K562 (cell line): ENCODE results near the gene PHF12. TPM values are rescaled to one million over a fixed set of nuclear protein-coding genes. Genes with fewer than 3 reads are reported as not detected.
A peak's percentile ranks its signal among the peaks of the same experiment; 100 is the strongest.

Source experiments
- CREB3 ChIP-seq: fragments of 450-650 bp; conservative IDR thresholded peaks from 2 replicates; pipeline ENCODE4 v1.6.1; 2016; ENCODE audit warnings: missing genetic modification characterization, low read depth, mild to moderate bottlenecking, missing compliant biosample characterization, moderate library complexity
- CTCF ChIP-seq, 3 experiments: IDR thresholded peaks in 2 of 3; conservative IDR thresholded peaks in 1 of 3; 2 replicates each; pipeline ENCODE4 v1.5.1; 2011 to 2012; ENCODE audit warnings: low read length in 3 of 3, mild to moderate bottlenecking in 3 of 3, control low read depth in 2 of 3, improper control_type of control experiment in 1 of 3, inconsistent platforms in 1 of 3, low read depth in 1 of 3, mixed read lengths in 1 of 3, moderate library complexity in 1 of 3; ENCODE audit not compliant: insufficient read depth in 2 of 3
- ESRRA ChIP-seq: fragments of 450-650 bp; IDR thresholded peaks from 2 replicates; pipeline ENCODE4 v1.6.1; 2014; ENCODE audit warnings: low read depth, mild to moderate bottlenecking, moderate library complexity, borderline replicate concordance
- HDAC1 ChIP-seq, 2 experiments: fragments of 450-650 bp; IDR thresholded peaks; 2 replicates each; pipeline ENCODE4 v1.6.1; 2016 to 2017; ENCODE audit warnings: inconsistent platforms in 1 of 2, mild to moderate bottlenecking in 1 of 2, moderate library complexity in 1 of 2
- HDAC3 ChIP-seq: fragments of 450-650 bp; IDR thresholded peaks from 2 replicates; pipeline ENCODE4 v1.6.1; 2018; ENCODE audit warnings: borderline replicate concordance, mild to moderate bottlenecking, moderate library complexity; ENCODE audit not compliant: partially characterized antibody
- JUN ChIP-seq, 2 experiments: sonication (generic) in 1 of 2; formaldehyde crosslinking in 1 of 2; IDR thresholded peaks; 2 replicates each; pipeline versions ENCODE4 v1.6.1 to v1.8.0; 2012 to 2022; ENCODE audit warnings: borderline replicate concordance in 2 of 2, mild to moderate bottlenecking in 2 of 2, improper control_type of control experiment in 1 of 2, low read depth in 1 of 2, low read length in 1 of 2, missing genetic modification reagents in 1 of 2
- MED1 ChIP-seq: sonication (generic); formaldehyde crosslinking; IDR thresholded peaks from 2 replicates; pipeline ENCODE4 v1.8.1; 2023; ENCODE audit warnings: missing genetic modification reagents, borderline replicate concordance
- MEF2D ChIP-seq: conservative IDR thresholded peaks from 2 replicates; pipeline ENCODE4 v1.6.1; 2016; ENCODE audit warnings: low read depth, missing genetic modification characterization, missing compliant biosample characterization
- OTX1 ChIP-seq: fragments of 450-650 bp; formaldehyde crosslinking; IDR thresholded peaks from 2 replicates; pipeline ENCODE4 v1.4.0; 2022; ENCODE audit warnings: mild to moderate bottlenecking
- PCBP1 ChIP-seq: fragments of 200-400 bp; formaldehyde crosslinking; IDR thresholded peaks from 2 replicates; pipeline ENCODE4 v1.6.1; 2018; ENCODE audit warnings: mild to moderate bottlenecking, low read depth, low read length; ENCODE audit not compliant: poor library complexity, severe bottlenecking
- PHF20 ChIP-seq: fragments of 450-650 bp; IDR thresholded peaks from 2 replicates; pipeline ENCODE4 v1.6.1; 2018; ENCODE audit not compliant: partially characterized antibody
- RNF219 ChIP-seq: fragments of 250-450 bp; sonication (Bioruptor Pico); IDR thresholded peaks from 2 replicates; pipeline ENCODE4 v1.5.0; 2022; ENCODE audit warnings: mild to moderate bottlenecking
- SPI1 ChIP-seq: IDR thresholded peaks from 2 replicates; pipeline ENCODE4 v1.6.1; 2011; ENCODE audit warnings: low read depth, low read length, control low read depth, borderline replicate concordance
- STAT5B ChIP-seq: fragments of 250-450 bp; sonication (Bioruptor Pico); IDR thresholded peaks from 2 replicates; pipeline ENCODE4 v1.8.0; 2021; ENCODE audit warnings: mild to moderate bottlenecking, inconsistent platforms
- TAF7 ChIP-seq: fragments of 450-650 bp; IDR thresholded peaks from 2 replicates; pipeline ENCODE4 v1.6.1; 2016; ENCODE audit warnings: missing genetic modification characterization, missing compliant biosample characterization
- U2AF1 ChIP-seq: fragments of 200-400 bp; formaldehyde crosslinking; optimal IDR thresholded peaks from 2 replicates; pipeline ENCODE3; 2017; ENCODE audit warnings: mild to moderate bottlenecking, low read depth, low read length, moderate library complexity
- ZNF124 ChIP-seq: sonication (generic); formaldehyde crosslinking; IDR thresholded peaks from 2 replicates; pipeline ENCODE4 v1.8.1; 2022; ENCODE audit warnings: missing genetic modification reagents
- ZNF511 ChIP-seq: sonication (generic); formaldehyde crosslinking; IDR thresholded peaks from 2 replicates; pipeline ENCODE4 v1.8.0; 2022; ENCODE audit warnings: mild to moderate bottlenecking, missing genetic modification reagents
- polyA plus RNA-seq, 8 experiments: library from polyadenylated mRNA; depleted of rRNA in 4 of 8; stranded (reverse) in 5 of 8; unstranded in 3 of 8; fragments of >200 nt; fragmentation: Nextera tagmentation in 2 of 8; fragmentation: Illumina TruSeq in 1 of 8; extraction: Ambion mirVana in 2 of 8; extraction: Trizol in 1 of 8; gene quantifications; 2 replicates each; pipeline versions ENCODE4 v1.2.1 to v1.2.3, GENCODE V29; 2011 to 2014; ENCODE audit warnings: inconsistent platforms in 1 of 8, missing spikeins in 1 of 8
- total RNA-seq, 7 experiments: library from RNA; depleted of rRNA in 6 of 7; stranded (reverse); fragments of >200 nt in 6 of 7; fragmentation: Illumina TruSeq in 2 of 7; extraction: Trizol in 2 of 7; gene quantifications; 2 replicates each; pipeline versions ENCODE4 v1.2.1 to v1.2.3, GENCODE V29; 2011 to 2021; ENCODE audit warnings: low replicate concordance in 1 of 7

PHF12 gene
- total and polyA plus RNA-seq, 9 of the 15 experiments (the other 6 are each of a cell fraction or from before 2014, with no cell fraction given) = 0.82 to 31.3 (median 13.5) TPM

- TF ChIP-seq MEF2D (tag) (0 out of 2 replicates have a peak, but pooled peaks have one; percentile 16), MED1 (no peak), STAT5B (CRISPR knock-in tag) (no peak), HDAC1 (IDR thresholded peaks at IDR 0.05) (peak in 1 of 2 experiments; percentile 71; a peak in 2 of 4 replicates), PHF20 (no peak), ZNF124 (no peak), JUN (IDR thresholded peaks at IDR 0.05; ENCODE audit: borderline replicate concordance, low read depth, low read length) (peak; percentile 76; the same call in 1 of the 2 replicates), JUN (CRISPR knock-in tag; IDR thresholded peaks at IDR 0.05; ENCODE audit: borderline replicate concordance) (no peak), RNF219 (no peak), CREB3 (no peak), CTCF (IDR thresholded peaks at IDR 0.05 in 2 of 3, conservative IDR thresholded peaks at IDR 0.05 in 1 of 3; ENCODE audit: insufficient read depth in 2 of 3, low read depth in 1 of 3, low read length in 3 of 3) (peak in 2 of 3 experiments; percentile 14 to 34; a peak in 2 of 6 replicates), SPI1 (peak; percentile 20; the same call in 1 of the 2 replicates), U2AF1 (no peak), OTX1 (CRISPR knock-in tag) (no peak), TAF7 (tag) (no peak), ESRRA (0 out of 2 replicates have a peak, but pooled peaks have one; percentile 47), HDAC3 (no peak), ZNF511 (CRISPR knock-in tag) (peak; percentile 66; the same call in 1 of the 2 replicates), PCBP1 (no peak)
These were observed 90.9 kb downstream of the PHF12 start (continued) for GRCh38 chr17:28860363-28860808.
